Measurements from ENCODE around the gene PLPP6.

Gene PLPP6

GRCh38 chr9:4700091-4700490 is 38.0 kb downstream of the PLPP6 start:
- no peak overlapping the region for H3K14ac ChIP-seq (ENCODE audit: low read length in 2 of 2)
- no peak overlapping the region for H3K4me3 ChIP-seq (ENCODE audit: insufficient read depth in 1 of 2, low read depth in 1 of 2, low read length in 2 of 2)
- H4K91ac ChIP-seq (ENCODE audit: low read length): no peak overlapping the region
- WGBS: 98% methylated on average over 2 of the region's 3 CpGs
- H3K4me2 ChIP-seq (ENCODE audit: low read length, poor library complexity, severe bottlenecking): no peak overlapping the region
- H2BK15ac ChIP-seq (ENCODE audit: low read depth, poor library complexity, severe bottlenecking): no peak overlapping the region
- no peak overlapping the region for H3K23ac ChIP-seq (ENCODE audit: low read length in 2 of 2)
- no peak overlapping the region for H2BK12ac ChIP-seq (ENCODE audit: low read length in 2 of 2)
- H3K27ac ChIP-seq (ENCODE audit: low read length, poor library complexity, severe bottlenecking): no peak overlapping the region
- H3K4me1 ChIP-seq (ENCODE audit: control insufficient read depth, insufficient read depth, low read depth, low read length): no peaks in the 10 kb centered on the region
- no peak overlapping the region for H2BK5ac ChIP-seq (ENCODE audit: low read depth, low read length, poor library complexity, severe bottlenecking)
- H4K8ac ChIP-seq (ENCODE audit: low read length): no peak overlapping the region
- no peak overlapping the region for H2AFZ ChIP-seq (ENCODE audit: low read depth, low read length)
- H2BK120ac ChIP-seq (ENCODE audit: low read depth, low read length): no peak overlapping the region
- peak; percentile 15 for DNase-seq
- no peaks in the 10 kb centered on the region for H3K27me3 ChIP-seq (ENCODE audit: control insufficient read depth in 1 of 2, insufficient read depth in 1 of 2, low read length in 2 of 2)
- H3K18ac ChIP-seq (ENCODE audit: low read depth in 1 of 2, low read length in 2 of 2): no peak overlapping the region
- no peak overlapping the region for H2AK5ac ChIP-seq (ENCODE audit: low read length, severe bottlenecking)
- no peak overlapping the region for H3K9ac ChIP-seq (ENCODE audit: low read length)
- no peak overlapping the region for H3K4ac ChIP-seq (ENCODE audit: low read depth in 1 of 2, low read length in 2 of 2)
- H3K9me3 ChIP-seq (ENCODE audit: control insufficient read depth, low read length): no peaks in the 10 kb centered on the region
- peaks cover 6 to 81% of the 10 kb centered on the region in 2 experiments for H3K36me3 ChIP-seq (ENCODE audit: control insufficient read depth in 1 of 2, insufficient read depth in 2 of 2, low read depth in 1 of 2, low read length in 2 of 2)
- H3K79me1 ChIP-seq (replicated peaks; ENCODE audit: low read length, poor library complexity, severe bottlenecking): peaks cover 6% of the 10 kb centered on the region

DNA sequence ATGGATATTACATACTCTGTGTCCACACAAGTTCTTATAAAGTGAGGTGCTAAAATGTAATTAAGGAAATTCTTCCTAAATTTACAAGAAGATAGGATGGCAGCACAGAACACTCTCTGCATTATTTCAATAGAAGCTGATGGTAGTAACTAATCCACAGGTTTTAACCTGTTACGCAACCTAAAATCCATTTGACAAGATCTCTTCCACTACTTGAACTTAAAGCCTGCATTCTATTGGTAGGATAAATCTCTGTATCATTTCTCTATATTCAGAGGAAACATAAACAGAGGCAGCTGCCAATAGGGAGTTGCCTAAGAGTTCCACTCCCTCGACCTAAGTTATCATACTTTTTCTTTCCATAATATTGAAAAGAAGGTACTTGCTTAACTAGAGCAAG is 38.8 kb downstream of the PLPP6 start:
- Histone ChIP-seq H3K9me3 (ENCODE audit: control insufficient read depth, low read length) (no peaks in the 10 kb centered on the region), H4K91ac (ENCODE audit: low read length) (no peak overlapping the region), H4K8ac (ENCODE audit: low read length) (no peak overlapping the region), H3K9ac (ENCODE audit: low read length) (no peak overlapping the region), H2AK5ac (ENCODE audit: low read length, severe bottlenecking) (no peak overlapping the region), H3K4ac (ENCODE audit: low read depth in 1 of 2, low read length in 2 of 2) (no peak overlapping the region), H2BK120ac (ENCODE audit: low read depth, low read length) (no peak overlapping the region), H2BK12ac (ENCODE audit: low read length in 2 of 2) (no peak overlapping the region), H3K79me1 (replicated peaks; ENCODE audit: low read length, poor library complexity, severe bottlenecking) (peaks cover 4% of the 10 kb centered on the region), H3K4me3 (ENCODE audit: insufficient read depth in 1 of 2, low read depth in 1 of 2, low read length in 2 of 2) (no peak overlapping the region), H3K27me3 (ENCODE audit: control insufficient read depth in 1 of 2, insufficient read depth in 1 of 2, low read length in 2 of 2) (no peaks in the 10 kb centered on the region), H3K18ac (ENCODE audit: low read depth in 1 of 2, low read length in 2 of 2) (no peak overlapping the region), H2AFZ (ENCODE audit: low read depth, low read length) (no peak overlapping the region), H2BK15ac (ENCODE audit: low read depth, poor library complexity, severe bottlenecking) (no peak overlapping the region), H3K4me1 (ENCODE audit: control insufficient read depth, insufficient read depth, low read depth, low read length) (no peaks in the 10 kb centered on the region), H3K4me2 (ENCODE audit: low read length, poor library complexity, severe bottlenecking) (no peak overlapping the region), H3K27ac (ENCODE audit: low read length, poor library complexity, severe bottlenecking) (no peak overlapping the region), H2BK5ac (ENCODE audit: low read depth, low read length, poor library complexity, severe bottlenecking) (no peak overlapping the region), H3K36me3 (ENCODE audit: control insufficient read depth in 1 of 2, insufficient read depth in 2 of 2, low read depth in 1 of 2, low read length in 2 of 2) (peaks cover 0 to 81% of the 10 kb centered on the region in 2 experiments), H3K14ac (ENCODE audit: low read length in 2 of 2) (no peak overlapping the region), H3K23ac (ENCODE audit: low read length in 2 of 2) (no peak overlapping the region)
- 100% methylated on average over 1 of the region's 2 CpGs for WGBS
- DNase-seq: no peak

DNA sequence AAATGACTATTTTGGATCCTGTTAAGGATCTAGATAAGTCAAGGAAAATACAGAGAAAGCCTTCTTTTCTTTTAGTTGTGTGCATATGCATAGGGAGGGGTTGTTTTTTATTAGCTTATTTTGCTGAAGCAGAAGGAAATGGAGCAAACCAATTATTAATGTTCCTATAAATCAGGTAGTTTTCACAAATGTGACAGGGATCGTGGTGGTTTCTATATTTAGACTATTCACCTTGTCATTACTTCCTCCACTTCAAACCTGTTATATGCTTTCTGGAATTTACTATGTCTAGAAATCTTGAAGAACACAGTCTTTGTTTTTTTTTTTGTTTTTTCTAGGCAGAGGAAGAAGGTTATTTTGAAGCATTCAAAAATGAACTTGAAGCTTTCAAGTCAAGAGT is 39.4 kb downstream of the PLPP6 start:
- Histone ChIP-seq H3K4me3 (ENCODE audit: insufficient read depth in 1 of 2, low read depth in 1 of 2, low read length in 2 of 2) (no peak overlapping the region), H3K27me3 (ENCODE audit: control insufficient read depth in 1 of 2, insufficient read depth in 1 of 2, low read length in 2 of 2) (no peaks in the 10 kb centered on the region), H3K23ac (ENCODE audit: low read length in 2 of 2) (no peak overlapping the region), H2AK5ac (ENCODE audit: low read length, severe bottlenecking) (no peak overlapping the region), H2AFZ (ENCODE audit: low read depth, low read length) (no peak overlapping the region), H3K79me1 (replicated peaks; ENCODE audit: low read length, poor library complexity, severe bottlenecking) (peaks cover 3% of the 10 kb centered on the region), H4K91ac (ENCODE audit: low read length) (no peak overlapping the region), H2BK15ac (ENCODE audit: low read depth, poor library complexity, severe bottlenecking) (no peak overlapping the region), H3K14ac (ENCODE audit: low read length in 2 of 2) (no peak overlapping the region), H2BK12ac (ENCODE audit: low read length in 2 of 2) (no peak overlapping the region), H2BK120ac (ENCODE audit: low read depth, low read length) (no peak overlapping the region), H3K4ac (ENCODE audit: low read depth in 1 of 2, low read length in 2 of 2) (no peak overlapping the region), H3K27ac (ENCODE audit: low read length, poor library complexity, severe bottlenecking) (no peak overlapping the region), H3K4me2 (ENCODE audit: low read length, poor library complexity, severe bottlenecking) (no peak overlapping the region), H3K18ac (ENCODE audit: low read depth in 1 of 2, low read length in 2 of 2) (no peak overlapping the region), H4K8ac (ENCODE audit: low read length) (no peak overlapping the region), H2BK5ac (ENCODE audit: low read depth, low read length, poor library complexity, severe bottlenecking) (no peak overlapping the region), H3K9me3 (ENCODE audit: control insufficient read depth, low read length) (no peaks in the 10 kb centered on the region), H3K4me1 (ENCODE audit: control insufficient read depth, insufficient read depth, low read depth, low read length) (no peaks in the 10 kb centered on the region), H3K36me3 (ENCODE audit: control insufficient read depth in 1 of 2, insufficient read depth in 2 of 2, low read depth in 1 of 2, low read length in 2 of 2) (peaks cover 0 to 87% of the 10 kb centered on the region in 2 experiments), H3K9ac (ENCODE audit: low read length) (no peak overlapping the region)
- no peak for DNase-seq
- no CpG with 5 or more reads among the region's 1 CpG for WGBS

- H3K27ac ChIP-seq (ENCODE audit: low read length, poor library complexity, severe bottlenecking): no peak overlapping the region
- no peak overlapping the region for H3K4me2 ChIP-seq (ENCODE audit: low read length, poor library complexity, severe bottlenecking)
- H2BK5ac ChIP-seq (ENCODE audit: low read depth, low read length, poor library complexity, severe bottlenecking): no peak overlapping the region
- H3K36me3 ChIP-seq (ENCODE audit: control insufficient read depth in 1 of 2, insufficient read depth in 2 of 2, low read depth in 1 of 2, low read length in 2 of 2): peaks cover 3 to 83% of the 10 kb centered on the region in 2 experiments
- no peak overlapping the region for H2BK15ac ChIP-seq (ENCODE audit: low read depth, poor library complexity, severe bottlenecking)
- no peaks in the 10 kb centered on the region for H3K4me1 ChIP-seq (ENCODE audit: control insufficient read depth, insufficient read depth, low read depth, low read length)
- H4K8ac ChIP-seq (ENCODE audit: low read length): no peak overlapping the region
- peaks cover 3% of the 10 kb centered on the region for H3K79me1 ChIP-seq (replicated peaks; ENCODE audit: low read length, poor library complexity, severe bottlenecking)
- no peak overlapping the region for H2BK12ac ChIP-seq (ENCODE audit: low read length in 2 of 2)
- H3K4me3 ChIP-seq (ENCODE audit: insufficient read depth in 1 of 2, low read depth in 1 of 2, low read length in 2 of 2): no peak overlapping the region
- H3K9me3 ChIP-seq (ENCODE audit: control insufficient read depth, low read length): no peaks in the 10 kb centered on the region
- H3K14ac ChIP-seq (ENCODE audit: low read length in 2 of 2): no peak overlapping the region
- no peak overlapping the region for H4K91ac ChIP-seq (ENCODE audit: low read length)
- H3K27me3 ChIP-seq (ENCODE audit: control insufficient read depth in 1 of 2, insufficient read depth in 1 of 2, low read length in 2 of 2): no peaks in the 10 kb centered on the region
- H2BK120ac ChIP-seq (ENCODE audit: low read depth, low read length): no peak overlapping the region
- H3K4ac ChIP-seq (ENCODE audit: low read depth in 1 of 2, low read length in 2 of 2): no peak overlapping the region
- DNase-seq: no peak
- no peak overlapping the region for H2AFZ ChIP-seq (ENCODE audit: low read depth, low read length)
- H3K18ac ChIP-seq (ENCODE audit: low read depth in 1 of 2, low read length in 2 of 2): no peak overlapping the region
- H3K9ac ChIP-seq (ENCODE audit: low read length): no peak overlapping the region
- WGBS: 100% methylated on average over 2 of the region's 2 CpGs
- no peak overlapping the region for H2AK5ac ChIP-seq (ENCODE audit: low read length, severe bottlenecking)
- no peak overlapping the region for H3K23ac ChIP-seq (ENCODE audit: low read length in 2 of 2)
These were observed 42.0 kb downstream of the PLPP6 start for GRCh38 chr9:4704129-4704528.
